NCI-H748 (cell line): Measurements from ENCODE around the gene TMPRSS4.

Experiments
- DNase-seq: peaks from one replicate; lab custom pipeline; 2025; ENCODE audit not compliant: unreplicated experiment; lab: John Stamatoyannopoulos, UW

The TMPRSS4 gene

GRCh38 chr11:118105657-118106305 is 28.9 kb downstream of the TMPRSS4 start:
- no peak for DNase-seq

DNA sequence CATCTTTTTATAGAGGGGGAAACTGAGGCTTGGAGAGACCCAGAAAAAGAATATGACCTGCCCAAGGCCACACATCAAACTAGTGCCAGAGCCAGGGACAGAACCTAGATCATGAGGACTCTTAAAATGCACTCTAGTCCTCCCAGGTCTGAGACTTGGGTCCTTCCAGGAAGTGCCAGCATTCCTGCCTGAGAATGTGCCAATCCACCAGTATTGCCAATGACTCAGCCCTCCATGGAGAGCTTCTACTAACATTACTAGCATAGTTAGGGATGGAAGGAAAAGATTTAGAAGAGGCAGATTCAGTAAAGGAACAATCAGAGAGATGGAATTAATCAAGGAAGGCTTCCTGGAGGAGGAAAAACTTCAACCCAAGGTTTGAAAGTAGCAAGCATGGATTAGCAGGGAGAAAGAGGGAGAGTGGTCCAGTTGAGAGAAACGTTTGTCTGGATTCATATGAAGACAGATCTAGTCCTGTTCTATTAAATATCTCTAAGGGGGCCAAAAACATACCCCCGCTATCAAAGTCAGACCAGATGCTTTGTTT is 30.0 kb downstream of the TMPRSS4 start:
- DNase-seq: no peak

GRCh38 chr11:118108513-118108912 is 31.6 kb downstream of the TMPRSS4 start:
- no peak for DNase-seq

- DNase-seq: no peak
These were observed 32.4 kb downstream of the TMPRSS4 start for GRCh38 chr11:118109231-118109630.

- DNase-seq: no peak
These were observed 34.3 kb downstream of the TMPRSS4 start for GRCh38 chr11:118111019-118111743.

DNA sequence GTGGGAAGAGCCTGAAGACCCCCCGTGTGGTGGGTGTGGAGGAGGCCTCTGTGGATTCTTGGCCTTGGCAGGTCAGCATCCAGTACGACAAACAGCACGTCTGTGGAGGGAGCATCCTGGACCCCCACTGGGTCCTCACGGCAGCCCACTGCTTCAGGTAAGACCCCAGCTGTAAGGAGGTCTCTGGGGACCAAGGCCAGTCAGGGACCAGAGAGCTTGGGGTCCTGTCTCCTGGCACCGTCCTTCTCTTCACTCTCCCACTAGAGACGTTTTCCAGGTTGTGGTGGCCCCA is 34.8 kb downstream of the TMPRSS4 start:
- DNase-seq: no peak

GRCh38 chr11:118112711-118113430 is 36.0 kb downstream of the TMPRSS4 start:
- DNase-seq: no peak

- DNase-seq: no peak
These were observed 37.4 kb downstream of the TMPRSS4 start for GRCh38 chr11:118114266-118114665.

DNA sequence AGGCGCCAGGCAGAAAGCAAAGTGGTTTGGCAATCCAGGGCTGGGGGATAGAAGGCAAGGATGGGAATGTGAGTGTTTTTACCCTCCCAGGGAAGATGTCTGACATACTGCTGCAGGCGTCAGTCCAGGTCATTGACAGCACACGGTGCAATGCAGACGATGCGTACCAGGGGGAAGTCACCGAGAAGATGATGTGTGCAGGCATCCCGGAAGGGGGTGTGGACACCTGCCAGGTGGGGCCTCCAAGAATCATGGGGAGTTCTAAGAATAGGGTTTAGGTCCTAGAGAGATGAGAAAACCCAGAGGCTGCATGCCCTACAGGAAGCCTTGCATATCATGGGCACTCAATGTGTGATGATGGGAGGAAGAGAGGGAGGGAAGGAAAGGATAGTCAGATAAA is 38.2 kb downstream of the TMPRSS4 start:
- DNase-seq: no peak

- no peak for DNase-seq
These were observed 41.1 kb downstream of the TMPRSS4 start for GRCh38 chr11:118117790-118118601.

DNA sequence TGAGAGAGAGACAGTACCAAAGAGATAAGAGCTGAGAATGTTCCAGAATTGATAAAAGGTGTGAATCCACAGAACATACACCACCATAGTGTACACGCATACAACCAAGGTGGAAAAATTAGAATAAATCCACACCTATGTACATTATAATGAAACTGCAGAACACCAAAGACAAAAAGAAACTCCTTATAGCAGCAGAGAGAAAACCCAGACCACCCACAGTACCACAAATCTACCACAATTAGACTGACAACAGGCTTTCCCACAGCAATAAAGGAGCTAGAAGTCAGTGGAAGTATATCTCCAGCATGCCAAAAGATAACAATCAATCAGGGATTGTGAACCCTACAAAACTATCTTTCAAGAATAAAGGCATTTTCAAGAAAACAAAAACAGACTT is 43.9 kb downstream of the TMPRSS4 start:
- no peak for DNase-seq

GRCh38 chr11:118124929-118125535 is 48.2 kb downstream of the TMPRSS4 start:
- no peak for DNase-seq

DNA sequence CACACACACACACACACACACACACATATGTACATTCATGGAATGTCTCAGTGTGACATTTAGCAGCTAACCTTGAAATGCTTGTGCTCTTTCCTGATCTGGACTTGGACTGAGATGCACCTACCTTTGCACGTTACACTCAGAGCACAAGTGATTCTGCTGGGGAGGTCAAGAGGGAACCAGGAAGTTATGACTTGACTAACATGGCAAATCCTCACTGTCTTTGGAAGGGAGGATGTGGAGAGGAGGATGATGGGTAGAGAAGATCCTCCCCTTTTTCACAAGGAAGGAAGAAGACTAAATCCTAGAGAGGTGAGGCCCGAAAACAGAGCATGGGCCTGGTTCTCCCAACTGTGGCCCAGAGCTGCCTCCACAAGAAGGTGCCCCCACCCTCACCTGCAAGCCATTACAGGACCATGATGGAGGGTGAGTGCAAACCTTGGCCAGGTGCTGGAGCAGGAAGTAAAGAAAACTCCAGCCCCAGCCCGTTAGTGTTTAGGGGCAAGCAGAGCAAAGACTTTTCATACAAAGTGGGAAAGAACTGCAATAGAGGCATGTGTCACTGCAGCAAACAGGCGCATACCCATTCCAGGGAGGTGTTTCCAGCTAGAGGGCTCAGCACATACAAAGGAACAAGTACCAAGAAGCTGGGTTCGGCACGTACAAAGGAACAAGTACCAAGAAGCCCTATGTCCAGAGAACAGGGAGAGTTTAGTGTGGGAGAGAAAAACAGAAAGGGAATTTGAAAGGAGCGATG is 49.4 kb downstream of the TMPRSS4 start:
- no peak for DNase-seq

- no peak for DNase-seq
These were observed 51.4 kb downstream of the TMPRSS4 start for GRCh38 chr11:118128310-118128709.

DNA sequence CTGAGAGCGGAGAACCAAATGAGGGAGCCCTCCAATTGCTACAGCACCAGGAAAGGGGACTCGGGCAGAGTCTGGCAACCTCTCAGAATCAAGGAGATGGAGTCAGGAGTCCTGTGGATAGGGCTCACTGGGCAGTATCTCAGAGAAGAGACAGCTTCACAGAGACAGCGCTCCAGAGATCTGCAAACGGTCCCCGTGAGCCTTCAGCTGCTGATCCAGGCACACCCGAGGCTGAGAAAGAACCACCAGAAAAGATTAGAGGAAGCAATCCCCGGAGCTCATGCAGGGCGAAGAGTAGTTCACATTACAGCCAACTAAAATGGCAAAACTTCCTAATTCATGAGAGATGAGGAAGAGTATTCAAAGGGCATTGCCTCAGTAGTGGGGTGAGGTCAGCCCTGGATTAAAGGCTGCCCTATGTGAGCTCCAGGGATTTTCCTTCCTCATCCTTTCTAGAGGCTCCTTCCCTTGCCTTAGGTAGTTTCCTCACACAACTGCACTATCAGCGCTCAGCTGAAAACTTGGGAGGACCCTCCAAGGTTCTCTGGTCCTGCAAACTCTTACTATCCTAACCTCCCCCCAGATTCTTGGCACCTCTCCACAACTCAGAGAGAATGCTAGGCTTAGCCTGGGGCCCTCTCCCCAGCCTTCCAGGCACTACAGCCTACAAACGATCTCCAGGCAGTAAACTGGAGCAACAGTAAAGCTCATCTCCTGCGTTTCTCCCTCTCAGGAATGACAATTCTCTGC is 52.0 kb downstream of the TMPRSS4 start:
- no peak for DNase-seq

GRCh38 chr11:118129471-118130172 is 52.7 kb downstream of the TMPRSS4 start:
- no peak for DNase-seq

DNA sequence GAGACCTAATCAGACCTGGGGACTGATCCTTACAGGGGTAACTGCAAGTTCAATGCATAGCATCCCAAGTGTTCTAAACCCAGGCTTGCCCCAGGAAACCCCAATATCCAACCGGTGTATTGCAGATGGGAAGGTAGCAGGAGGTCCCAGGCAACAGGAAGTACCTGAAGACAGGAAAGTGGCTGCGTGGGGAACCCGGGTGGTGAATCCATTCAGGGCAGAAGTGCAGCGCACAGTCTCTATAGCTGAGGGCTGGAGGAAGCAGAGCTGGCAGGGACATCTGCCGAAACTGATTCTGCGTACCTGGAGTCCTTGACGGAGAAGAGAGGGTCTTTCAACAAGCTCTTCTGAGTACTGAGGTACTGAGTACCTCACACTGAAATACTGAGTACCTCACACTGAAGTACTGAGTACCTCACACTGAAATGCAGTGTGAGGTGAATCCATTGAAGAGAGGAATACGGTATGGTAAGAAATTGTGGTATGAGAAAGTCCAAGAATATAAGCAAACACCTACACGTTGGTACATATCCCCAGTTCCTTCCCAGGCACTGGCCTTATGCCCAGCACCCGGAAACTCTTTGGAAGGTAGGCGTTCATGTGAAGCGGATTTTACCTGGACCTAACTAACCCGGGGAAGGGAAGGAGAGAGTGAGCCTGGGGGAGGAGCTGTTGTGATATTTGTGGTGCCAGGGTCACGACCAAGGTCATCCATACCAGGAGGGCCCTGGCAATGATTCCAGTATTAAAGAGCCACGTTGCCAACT is 55.7 kb downstream of the TMPRSS4 start:
- DNase-seq: no peak

DNA sequence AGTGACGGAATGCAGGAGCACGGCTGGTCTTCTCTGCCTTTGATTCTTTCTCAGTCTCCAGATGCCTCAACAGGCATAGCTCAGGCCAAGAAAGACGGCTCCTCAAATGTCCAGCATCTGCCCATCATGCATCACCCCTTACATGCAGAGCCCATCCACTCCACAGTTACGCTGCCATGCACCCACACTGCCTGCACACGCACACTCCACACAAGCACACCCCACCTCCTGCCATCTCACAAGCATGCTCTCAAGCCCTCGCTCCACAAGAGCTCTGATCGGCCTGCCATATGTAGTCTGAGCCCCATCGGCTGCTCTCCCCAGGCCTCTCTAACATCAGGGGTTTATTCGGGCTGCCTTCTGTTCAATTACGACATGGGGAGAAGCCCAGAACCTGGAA is 56.9 kb downstream of the TMPRSS4 start:
- no peak for DNase-seq
